WTC11 (cell line): ENCODE results near the gene HOMER3. TPM values are rescaled to one million over a fixed set of nuclear protein-coding genes. Genes with fewer than 3 reads are reported as not detected.

Experiments
- ATAC-seq: fragments of 200-7000 bp; cut with Tn5 transposase; 2 replicates; pipeline ENCODE4 v1.10.0; 2021; ENCODE audit warnings: mild to moderate bottlenecking, moderate library complexity
- CTCF ChIA-PET: fragments of 300-600 bp; sonication (Branson Sonifier 250); formaldehyde crosslinking; loops from one replicate; lab custom pipeline; 2021; ENCODE audit warnings: antibody characterized with exemption; lab: Charles Lee
- POLR2A ChIA-PET: fragments of 350-600 bp; sonication (Branson Sonifier 250); formaldehyde crosslinking; loops from one replicate; lab custom pipeline; 2021; ENCODE audit warnings: antibody characterized with exemption; lab: Charles Lee
- DNase-seq: peaks from one replicate; pipeline ENCODE4 v3.0.0; 2021; ENCODE audit warnings: low spot score
- H3K27ac Mint-ChIP-seq: 2 replicates; pipeline ENCODE4 v1.8.0; 2021; ENCODE audit warnings: mixed read lengths
- H3K27me3 Mint-ChIP-seq: 2 replicates; pipeline ENCODE4 v1.8.0; 2021; ENCODE audit warnings: low read depth, mild to moderate bottlenecking, moderate library complexity, mixed read lengths
- H3K36me3 Mint-ChIP-seq: 2 replicates; pipeline ENCODE4 v1.8.0; 2021; ENCODE audit warnings: mixed read lengths
- H3K4me1 Mint-ChIP-seq: 2 replicates; pipeline ENCODE4 v1.8.0; 2022; ENCODE audit warnings: mixed read lengths
- H3K4me3 Mint-ChIP-seq: 2 replicates; pipeline ENCODE4 v1.8.0; 2021; ENCODE audit warnings: mild to moderate bottlenecking, moderate library complexity, mixed read lengths
- H3K9me3 Mint-ChIP-seq: 2 replicates; pipeline ENCODE4 v1.8.0; 2021; ENCODE audit warnings: mixed read lengths
- ATF1 ChIP-seq: sonication (generic); formaldehyde crosslinking; IDR thresholded peaks from 2 replicates; pipeline ENCODE4 v1.8.1; 2023; ENCODE audit warnings: mild to moderate bottlenecking, moderate library complexity, missing genetic modification reagents
- CREM ChIP-seq: sonication (generic); formaldehyde crosslinking; IDR thresholded peaks from 2 replicates; pipeline ENCODE4 v1.8.1; 2022; ENCODE audit warnings: mild to moderate bottlenecking, missing genetic modification reagents, moderate library complexity
- ELF4 ChIP-seq: sonication (generic); formaldehyde crosslinking; IDR thresholded peaks from 2 replicates; pipeline ENCODE4 v1.8.1; 2022; ENCODE audit warnings: low read depth, mild to moderate bottlenecking, moderate library complexity, missing genetic modification reagents
- EMX1 ChIP-seq: fragments of 250-450 bp; sonication (Bioruptor Pico); IDR thresholded peaks from 2 replicates; pipeline ENCODE4 v1.8.0; 2021; ENCODE audit warnings: mild to moderate bottlenecking
- ETV6 ChIP-seq: sonication (generic); formaldehyde crosslinking; IDR thresholded peaks from 2 replicates; pipeline ENCODE4 v1.8.1; 2022; ENCODE audit warnings: mild to moderate bottlenecking, missing genetic modification reagents
- GTF2I ChIP-seq: fragments of 250-450 bp; sonication (Bioruptor Pico); conservative IDR thresholded peaks from 2 replicates; pipeline ENCODE4 v1.4.0; 2021; ENCODE audit warnings: mild to moderate bottlenecking
- JUN ChIP-seq: sonication (generic); formaldehyde crosslinking; IDR thresholded peaks from 2 replicates; pipeline ENCODE4 v1.8.0; 2023; ENCODE audit warnings: mild to moderate bottlenecking, missing genetic modification reagents
- KAT7 ChIP-seq: sonication (generic); formaldehyde crosslinking; IDR thresholded peaks from 2 replicates; pipeline ENCODE4 v1.8.1; 2023; ENCODE audit warnings: missing genetic modification reagents, mild to moderate bottlenecking, borderline replicate concordance
- RORB ChIP-seq: fragments of 250-450 bp; sonication (Bioruptor Pico); IDR thresholded peaks from 2 replicates; pipeline ENCODE4 v1.9.0; 2021; ENCODE audit warnings: mild to moderate bottlenecking
- SMAD3 ChIP-seq: sonication (generic); formaldehyde crosslinking; IDR thresholded peaks from 2 replicates; pipeline ENCODE4 v1.8.0; 2022; ENCODE audit warnings: missing genetic modification reagents, mild to moderate bottlenecking, borderline replicate concordance
- SMAD4 ChIP-seq: sonication (generic); formaldehyde crosslinking; IDR thresholded peaks from 2 replicates; pipeline ENCODE4 v1.8.0; 2022; ENCODE audit warnings: mild to moderate bottlenecking, missing genetic modification reagents
- SP1 ChIP-seq: sonication (generic); formaldehyde crosslinking; conservative IDR thresholded peaks from 2 replicates; pipeline ENCODE4 v1.8.1; 2022; ENCODE audit warnings: missing genetic modification reagents
- TEAD1 ChIP-seq: sonication (generic); formaldehyde crosslinking; IDR thresholded peaks from 2 replicates; pipeline ENCODE4 v1.8.0; 2022; ENCODE audit warnings: mild to moderate bottlenecking, missing genetic modification reagents
- USF2 ChIP-seq: sonication (generic); formaldehyde crosslinking; IDR thresholded peaks from 2 replicates; pipeline ENCODE4 v1.8.1; 2023; ENCODE audit warnings: mild to moderate bottlenecking, missing genetic modification reagents, moderate library complexity
- ZNF121 ChIP-seq: sonication (generic); formaldehyde crosslinking; IDR thresholded peaks from 2 replicates; pipeline ENCODE4 v1.8.0; 2023; ENCODE audit warnings: missing genetic modification reagents
- ZNF219 ChIP-seq: sonication (generic); formaldehyde crosslinking; IDR thresholded peaks from 2 replicates; pipeline ENCODE4 v1.8.0; 2023; ENCODE audit warnings: missing genetic modification reagents, mild to moderate bottlenecking, borderline replicate concordance
- total RNA-seq: library from RNA; stranded (reverse); gene quantifications from 3 replicates; pipeline ENCODE4 v1.2.3, GENCODE V29; 2021

Gene HOMER3
- total RNA-seq, 1 experiment from 2014 or later: 28.2 TPM

- peaks cover 16% of the 10 kb centered on the region for H3K27me3 Mint-ChIP-seq
- no peak for DNase-seq
- TF ChIP-seq ELF4 (CRISPR knock-in tag): no peak
- peak; percentile 66 for TF ChIP-seq GTF2I
- TF ChIP-seq ZNF121 (CRISPR knock-in tag): 0 out of 2 replicates have a peak, but pooled peaks have one; percentile 31
- no peak for TF ChIP-seq ETV6 (CRISPR knock-in tag)
- TF ChIP-seq, all 79 proteins: peak for 2
- H3K4me1 Mint-ChIP-seq: no peaks in the 10 kb centered on the region
- ATAC-seq: no peak
- no peaks in the 10 kb centered on the region for H3K9me3 Mint-ChIP-seq
- no peak overlapping the region for H3K27ac Mint-ChIP-seq
- CTCF ChIA-PET: interaction anchor here (0.6 to 3.5 kb wide), 4 partner anchors 22 to 101 kb away, joined by 3 to 35 read pairs (median 4); partner anchors contain the start of genes COPE and DDX49
- POLR2A ChIA-PET: no interaction called here
- H3K36me3 Mint-ChIP-seq: peaks cover 5% of the 10 kb centered on the region; the same call in 1 of the 2 replicates
- H3K4me3 Mint-ChIP-seq: peak overlapping the region; percentile 80
Measured at GRCh38 chr19:18897094-18898029, 43.7 kb downstream of the HOMER3 start.

GRCh38 chr19:18896421-18896841 is 44.6 kb downstream of the HOMER3 start:
- Mint-ChIP-seq H3K4me1 (no peaks in the 10 kb centered on the region), H3K36me3 (peaks cover 2% of the 10 kb centered on the region; the same call in 1 of the 2 replicates), H3K9me3 (no peaks in the 10 kb centered on the region), H3K4me3 (peak overlapping the region; percentile 80), H3K27ac (no peak overlapping the region), H3K27me3 (peaks cover 16% of the 10 kb centered on the region)
- ATAC-seq: no peak; the same call in 1 of the 2 replicates
- ChIA-PET CTCF (interaction anchor here (0.7 to 3.5 kb wide), 6 partner anchors 20 to 110 kb away, joined by 3 to 35 read pairs (median 3); partner anchors contain the start of genes COPE, DDX49 and UPF1), POLR2A (interaction anchor here (0.6 to 1.3 kb wide), 3 partner anchors 22 to 574 kb away, joined by 3 read pairs; partner anchors contain the start of genes COPE and LSM4)
- TF ChIP-seq CREM (CRISPR knock-in tag) (no peak), SMAD3 (no peak), TEAD1 (CRISPR knock-in tag) (no peak), ZNF219 (CRISPR knock-in tag) (no peak), RORB (CRISPR knock-in tag) (no peak), EMX1 (CRISPR knock-in tag) (no peak), ATF1 (no peak)
- peak; percentile 25 for DNase-seq

GRCh38 chr19:18895824-18896341 is 45.1 kb downstream of the HOMER3 start, which contains the start of gene CERS1:
Gene CERS1 (minus strand): TSS chr19:18896158. CDS start chr19:18896072, 86 bp downstream.
- ATAC-seq: peak; percentile 46
- no peaks in the 10 kb centered on the region for H3K9me3 Mint-ChIP-seq
- ChIA-PET CTCF (interaction anchor here (0.6 to 3.5 kb wide), 13 partner anchors 20 to 122 kb away, joined by 3 to 35 read pairs (median 5); partner anchors contain the start of genes COPE, DDX49 and UPF1), POLR2A (interaction anchor here (0.6 to 1.3 kb wide), 3 partner anchors 23 to 573 kb away, joined by 3 read pairs; partner anchors contain the start of genes COPE and LSM4)
- no peaks in the 10 kb centered on the region for H3K36me3 Mint-ChIP-seq
- peak; percentile 48 for DNase-seq
- no peaks in the 10 kb centered on the region for H3K4me1 Mint-ChIP-seq
- peak within 1 kb of the TSS; percentile 80 for H3K4me3 Mint-ChIP-seq
- no peak for TF ChIP-seq GTF2I
- 0 out of 2 replicates have a peak, but pooled peaks have one; percentile 8 for TF ChIP-seq JUN (CRISPR knock-in tag)
- TF ChIP-seq ATF1: no peak
- TF ChIP-seq USF2 (CRISPR knock-in tag): peak; percentile 48; the same call in 1 of the 2 replicates
- TF ChIP-seq KAT7 (CRISPR knock-in tag): 0 out of 2 replicates have a peak, but pooled peaks have one; percentile 32
- TF ChIP-seq SP1 (CRISPR knock-in tag): peak; percentile 59
- no peak for TF ChIP-seq SMAD4 (CRISPR knock-in tag)
- no peak within 1 kb of the TSS for H3K27ac Mint-ChIP-seq
- peaks cover 16% of the 10 kb centered on the region for H3K27me3 Mint-ChIP-seq
